Measurements from ENCODE around the gene MBNL1. TPM values are rescaled to one million over a fixed set of nuclear protein-coding genes. Genes with fewer than 3 reads are reported as not detected.

MBNL1 gene
- total and polyA plus RNA-seq, 2 of the 4 experiments (the other 2 are of a cell fraction): 127 to 664 TPM

DNA sequence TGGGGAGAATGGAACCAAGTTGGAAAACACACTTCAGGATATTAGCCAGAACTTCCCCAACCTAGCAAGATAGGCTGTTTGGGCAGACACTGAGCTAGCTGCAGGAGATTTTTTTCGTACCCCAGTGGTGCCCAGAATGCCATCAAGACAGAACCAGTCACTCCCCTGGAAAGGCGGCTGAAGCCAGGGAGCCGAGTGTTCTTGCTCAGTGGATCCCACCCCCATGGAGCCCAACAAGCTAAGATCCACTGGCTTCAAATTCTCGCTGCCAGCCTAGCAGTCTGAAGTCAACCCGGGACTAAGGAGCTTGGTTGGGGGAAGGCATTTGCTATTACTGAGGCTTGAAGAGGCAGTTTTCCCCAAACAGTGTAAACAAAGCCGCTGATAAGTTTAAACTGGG is 152.4 kb downstream of the MBNL1 start:
- H3K4me1 ChIP-seq (ENCODE audit: control insufficient read depth, insufficient read depth, low read length): peaks cover 3% of the 10 kb centered on the region; the same call in 1 of the 2 replicates
- CTCF ChIA-PET: no interaction called here
- H3K4me2 ChIP-seq (ENCODE audit: low read depth, low read length): no peak overlapping the region

More for the DNA sequence above, 152.4 kb downstream of the MBNL1 start:
- Histone ChIP-seq H3K18ac (ENCODE audit: low read depth, low read length) (no peak overlapping the region), H2BK15ac (ENCODE audit: low read depth, low read length) (no peak overlapping the region), H3K27ac (ENCODE audit: insufficient read depth, low read length) (no peak overlapping the region), H3K9ac (ENCODE audit: low read depth, low read length) (no peak overlapping the region), H3K4me3 (ENCODE audit: insufficient read depth, low read depth, low read length) (no peak overlapping the region), H3K14ac (replicated peaks; ENCODE audit: low read depth, low read length) (no peak overlapping the region), H3K27me3 (ENCODE audit: control insufficient read depth, insufficient read depth, low read length) (no peaks in the 10 kb centered on the region), H4K5ac (ENCODE audit: low read depth, low read length) (no peak overlapping the region), H2AK5ac (ENCODE audit: low read depth, low read length) (no peak overlapping the region), H2AK9ac (replicated peaks; ENCODE audit: low read depth, low read length, poor library complexity) (no peak overlapping the region), H3K9me3 (ENCODE audit: control insufficient read depth, insufficient read depth, low read length) (peaks cover 3% of the 10 kb centered on the region; the same call in 1 of the 2 replicates), H3K23ac (ENCODE audit: low read depth, low read length) (no peak overlapping the region), H3K56ac (ENCODE audit: extremely low read depth, insufficient read depth, low read length) (no peak overlapping the region), H4K8ac (ENCODE audit: low read depth in 2 of 2, low read length in 2 of 2) (no peak overlapping the region), H2AFZ (replicated peaks; ENCODE audit: low read length, poor library complexity) (no peak overlapping the region), H2BK20ac (ENCODE audit: low read depth, low read length) (no peak overlapping the region), H4K20me1 (ENCODE audit: insufficient read depth, low read length) (peaks cover 12% of the 10 kb centered on the region; the same call in 1 of the 2 replicates), H2BK5ac (ENCODE audit: low read depth, low read length, poor library complexity, severe bottlenecking) (no peak overlapping the region), H4K91ac (ENCODE audit: insufficient read depth, low read depth, low read length) (no peak overlapping the region), H3K36me3 (ENCODE audit: control insufficient read depth, insufficient read depth, low read length) (peaks cover 21% of the 10 kb centered on the region), H3K4ac (ENCODE audit: low read depth, low read length) (no peak overlapping the region), H2BK120ac (ENCODE audit: low read depth, low read length) (no peak overlapping the region), H3K9me1 (ENCODE audit: insufficient read depth, low read length) (peaks cover 3% of the 10 kb centered on the region), H3K79me1 (ENCODE audit: low read depth in 1 of 2, low read length in 2 of 2) (peaks cover 25 to 49% of the 10 kb centered on the region in 2 experiments; a peak in 3 of 4 replicates)
- ATAC-seq (ENCODE audit: low read depth) (no peak), DNase-seq (no peak)
- in situ Hi-C loops (cut with MboI; ENCODE audit: low sequenced_read_pairs) (no loop called here), dilution Hi-C loops (cut with HindIII; ENCODE audit: low sequenced_read_pairs, unreplicated experiment) (no loop called here), intact Hi-C loops (cut with micrococcal nuclease) (no loop called here)
- WGBS, 2 experiments (ENCODE audit: extremely low coverage in 2 of 2, insufficient read length in 1 of 2): no CpG with 5 or more reads among the region's 6 CpGs
- no TSS peak for BruUV-seq (replicated peaks)
- POLR2A ChIA-PET (ENCODE audit: unreplicated experiment): no interaction called here
- TF ChIP-seq, protein P1, sequence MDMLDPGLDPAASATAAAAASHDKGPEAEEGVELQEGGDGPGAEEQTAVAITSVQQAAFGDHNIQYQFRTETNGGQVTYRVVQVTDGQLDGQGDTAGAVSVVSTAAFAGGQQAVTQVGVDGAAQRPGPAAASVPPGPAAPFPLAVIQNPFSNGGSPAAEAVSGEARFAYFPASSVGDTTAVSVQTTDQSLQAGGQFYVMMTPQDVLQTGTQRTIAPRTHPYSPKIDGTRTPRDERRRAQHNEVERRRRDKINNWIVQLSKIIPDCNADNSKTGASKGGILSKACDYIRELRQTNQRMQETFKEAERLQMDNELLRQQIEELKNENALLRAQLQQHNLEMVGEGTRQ (IDR thresholded peaks at IDR 0.05; ENCODE audit: low read depth, low read length): no peak
- TF ChIP-seq RAD21 (IDR thresholded peaks at IDR 0.05; ENCODE audit: low read length) (no peak), MAZ (IDR thresholded peaks at IDR 0.05; ENCODE audit: borderline replicate concordance, low read depth, low read length) (no peak), POLR2A (IDR thresholded peaks at IDR 0.05; ENCODE audit: low read depth, low read length) (no peak), RFX5 (IDR thresholded peaks at IDR 0.05; ENCODE audit: low read depth, low read length) (no peak), CHD1 (IDR thresholded peaks at IDR 0.05; ENCODE audit: low read depth, low read length) (no peak), SMC3 (IDR thresholded peaks at IDR 0.05; ENCODE audit: low read depth, low read length) (no peak), CEBPB (IDR thresholded peaks at IDR 0.05; ENCODE audit: low read depth, low read length) (no peak)
- TF ChIP-seq, protein P2, sequence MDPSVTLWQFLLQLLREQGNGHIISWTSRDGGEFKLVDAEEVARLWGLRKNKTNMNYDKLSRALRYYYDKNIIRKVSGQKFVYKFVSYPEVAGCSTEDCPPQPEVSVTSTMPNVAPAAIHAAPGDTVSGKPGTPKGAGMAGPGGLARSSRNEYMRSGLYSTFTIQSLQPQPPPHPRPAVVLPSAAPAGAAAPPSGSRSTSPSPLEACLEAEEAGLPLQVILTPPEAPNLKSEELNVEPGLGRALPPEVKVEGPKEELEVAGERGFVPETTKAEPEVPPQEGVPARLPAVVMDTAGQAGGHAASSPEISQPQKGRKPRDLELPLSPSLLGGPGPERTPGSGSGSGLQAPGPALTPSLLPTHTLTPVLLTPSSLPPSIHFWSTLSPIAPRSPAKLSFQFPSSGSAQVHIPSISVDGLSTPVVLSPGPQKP (IDR thresholded peaks at IDR 0.05; ENCODE audit: borderline replicate concordance, low read depth, low read length): no peak
- TF ChIP-seq, protein P3, sequence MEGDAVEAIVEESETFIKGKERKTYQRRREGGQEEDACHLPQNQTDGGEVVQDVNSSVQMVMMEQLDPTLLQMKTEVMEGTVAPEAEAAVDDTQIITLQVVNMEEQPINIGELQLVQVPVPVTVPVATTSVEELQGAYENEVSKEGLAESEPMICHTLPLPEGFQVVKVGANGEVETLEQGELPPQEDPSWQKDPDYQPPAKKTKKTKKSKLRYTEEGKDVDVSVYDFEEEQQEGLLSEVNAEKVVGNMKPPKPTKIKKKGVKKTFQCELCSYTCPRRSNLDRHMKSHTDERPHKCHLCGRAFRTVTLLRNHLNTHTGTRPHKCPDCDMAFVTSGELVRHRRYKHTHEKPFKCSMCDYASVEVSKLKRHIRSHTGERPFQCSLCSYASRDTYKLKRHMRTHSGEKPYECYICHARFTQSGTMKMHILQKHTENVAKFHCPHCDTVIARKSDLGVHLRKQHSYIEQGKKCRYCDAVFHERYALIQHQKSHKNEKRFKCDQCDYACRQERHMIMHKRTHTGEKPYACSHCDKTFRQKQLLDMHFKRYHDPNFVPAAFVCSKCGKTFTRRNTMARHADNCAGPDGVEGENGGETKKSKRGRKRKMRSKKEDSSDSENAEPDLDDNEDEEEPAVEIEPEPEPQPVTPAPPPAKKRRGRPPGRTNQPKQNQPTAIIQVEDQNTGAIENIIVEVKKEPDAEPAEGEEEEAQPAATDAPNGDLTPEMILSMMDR (conservative IDR thresholded peaks at IDR 0.05; ENCODE audit: low read depth, low read length): no peak
